Hepatocyte (in vitro differentiated cells): ENCODE measurements around the gene ACY1.

Experiments
- EZH2 ChIP-seq: fragments of 200-600 bp; sonication (generic); IDR thresholded peaks from 2 replicates; pipeline ENCODE4 v1.6.1; 2016; ENCODE audit warnings: antibody characterized with exemption, mild to moderate bottlenecking, borderline replicate concordance
- EZH2phosphoT487 ChIP-seq: fragments of 200-600 bp; sonication (generic); IDR thresholded peaks from one replicate; pipeline ENCODE4 v1.6.1; 2018; ENCODE audit warnings: antibody characterized with exemption, mild to moderate bottlenecking, low read depth, moderate library complexity; ENCODE audit not compliant: unreplicated experiment, severe bottlenecking
- TF ChIP-seq, protein P1 (sequence below): fragments of 200-600 bp; sonication (generic); IDR thresholded peaks from 2 replicates; pipeline ENCODE4 v1.5.1; 2016; ENCODE audit warnings: antibody characterized with exemption, mild to moderate bottlenecking; ENCODE audit not compliant: poor library complexity

DNA sequence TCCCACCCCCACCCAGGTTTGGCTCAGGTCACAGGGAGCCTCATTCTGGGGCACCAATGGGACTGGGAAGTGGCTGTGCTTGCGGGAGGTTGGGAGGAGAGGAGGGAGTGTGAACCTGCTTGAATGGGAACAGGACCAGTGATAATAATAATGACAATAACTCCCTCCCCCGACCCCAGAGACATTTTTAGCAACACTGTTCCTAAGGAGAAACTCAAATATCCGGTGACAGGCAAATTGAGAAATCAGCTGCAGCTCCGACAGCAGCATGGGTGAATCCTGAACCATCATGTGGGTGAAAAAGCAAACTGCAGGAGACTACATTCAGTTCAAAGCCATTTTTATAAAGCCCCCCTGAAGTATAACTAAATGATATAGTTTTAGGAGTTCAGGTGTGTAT is 24.0 kb downstream of the ACY1 start:
- TF ChIP-seq, protein P1, sequence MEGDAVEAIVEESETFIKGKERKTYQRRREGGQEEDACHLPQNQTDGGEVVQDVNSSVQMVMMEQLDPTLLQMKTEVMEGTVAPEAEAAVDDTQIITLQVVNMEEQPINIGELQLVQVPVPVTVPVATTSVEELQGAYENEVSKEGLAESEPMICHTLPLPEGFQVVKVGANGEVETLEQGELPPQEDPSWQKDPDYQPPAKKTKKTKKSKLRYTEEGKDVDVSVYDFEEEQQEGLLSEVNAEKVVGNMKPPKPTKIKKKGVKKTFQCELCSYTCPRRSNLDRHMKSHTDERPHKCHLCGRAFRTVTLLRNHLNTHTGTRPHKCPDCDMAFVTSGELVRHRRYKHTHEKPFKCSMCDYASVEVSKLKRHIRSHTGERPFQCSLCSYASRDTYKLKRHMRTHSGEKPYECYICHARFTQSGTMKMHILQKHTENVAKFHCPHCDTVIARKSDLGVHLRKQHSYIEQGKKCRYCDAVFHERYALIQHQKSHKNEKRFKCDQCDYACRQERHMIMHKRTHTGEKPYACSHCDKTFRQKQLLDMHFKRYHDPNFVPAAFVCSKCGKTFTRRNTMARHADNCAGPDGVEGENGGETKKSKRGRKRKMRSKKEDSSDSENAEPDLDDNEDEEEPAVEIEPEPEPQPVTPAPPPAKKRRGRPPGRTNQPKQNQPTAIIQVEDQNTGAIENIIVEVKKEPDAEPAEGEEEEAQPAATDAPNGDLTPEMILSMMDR, result no peak
- no peak for TF ChIP-seq EZH2phosphoT487
- no peak for TF ChIP-seq EZH2
